ENCODE measurements around the gene DEPDC5.

The DEPDC5 gene

DNA sequence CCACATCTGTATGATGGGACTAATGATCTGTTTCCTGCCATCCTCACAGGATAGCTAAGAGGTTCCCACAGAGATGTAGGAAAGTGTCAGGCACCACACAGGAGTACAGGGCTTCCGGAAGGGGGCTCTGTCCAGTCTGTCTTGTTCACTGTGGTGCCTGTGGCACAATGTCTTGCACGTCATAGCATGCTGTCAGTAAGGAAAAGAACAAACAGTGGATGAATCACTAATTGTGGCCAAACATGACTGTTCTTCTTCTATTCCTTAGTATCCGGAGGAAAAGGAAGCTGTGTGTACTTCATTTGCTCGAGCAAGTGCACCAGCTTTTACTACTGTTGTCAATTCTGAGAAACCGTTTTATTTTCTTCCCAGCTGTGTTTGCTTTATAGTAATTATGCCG, 117.1 kb downstream of the DEPDC5 start:
- TF ChIP-seq EZH2phosphoT487 (IDR thresholded peaks at IDR 0.05; ENCODE audit: borderline replicate concordance, low read length), result no peak
- TF ChIP-seq, protein P1, sequence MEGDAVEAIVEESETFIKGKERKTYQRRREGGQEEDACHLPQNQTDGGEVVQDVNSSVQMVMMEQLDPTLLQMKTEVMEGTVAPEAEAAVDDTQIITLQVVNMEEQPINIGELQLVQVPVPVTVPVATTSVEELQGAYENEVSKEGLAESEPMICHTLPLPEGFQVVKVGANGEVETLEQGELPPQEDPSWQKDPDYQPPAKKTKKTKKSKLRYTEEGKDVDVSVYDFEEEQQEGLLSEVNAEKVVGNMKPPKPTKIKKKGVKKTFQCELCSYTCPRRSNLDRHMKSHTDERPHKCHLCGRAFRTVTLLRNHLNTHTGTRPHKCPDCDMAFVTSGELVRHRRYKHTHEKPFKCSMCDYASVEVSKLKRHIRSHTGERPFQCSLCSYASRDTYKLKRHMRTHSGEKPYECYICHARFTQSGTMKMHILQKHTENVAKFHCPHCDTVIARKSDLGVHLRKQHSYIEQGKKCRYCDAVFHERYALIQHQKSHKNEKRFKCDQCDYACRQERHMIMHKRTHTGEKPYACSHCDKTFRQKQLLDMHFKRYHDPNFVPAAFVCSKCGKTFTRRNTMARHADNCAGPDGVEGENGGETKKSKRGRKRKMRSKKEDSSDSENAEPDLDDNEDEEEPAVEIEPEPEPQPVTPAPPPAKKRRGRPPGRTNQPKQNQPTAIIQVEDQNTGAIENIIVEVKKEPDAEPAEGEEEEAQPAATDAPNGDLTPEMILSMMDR (IDR thresholded peaks at IDR 0.05; ENCODE audit: low read depth, low read length, poor library complexity, severe bottlenecking), result no peak
- H3K36me3 ChIP-seq (ENCODE audit: control insufficient read depth, low read length), result peaks cover 59% of the 10 kb centered on the region

DNA sequence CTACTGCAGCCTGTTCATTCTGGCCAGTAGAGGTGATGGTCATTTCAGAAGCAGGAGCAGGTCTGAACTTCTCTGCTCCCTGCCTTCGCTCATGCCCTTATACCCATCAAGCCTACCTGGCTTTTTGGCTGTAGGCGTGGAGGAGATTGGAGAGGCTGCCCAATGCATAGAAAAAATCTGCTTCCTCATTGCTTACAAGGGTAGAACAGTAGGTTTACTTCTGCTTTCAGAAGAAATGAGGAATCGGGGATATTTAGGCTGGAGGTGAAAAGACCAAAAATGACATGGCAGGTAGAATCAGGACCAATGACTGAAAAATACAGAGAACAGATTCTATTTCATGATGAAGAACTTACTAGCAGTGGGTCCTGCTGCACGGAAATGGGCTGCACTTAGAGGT, 117.7 kb downstream of the DEPDC5 start:
- H3K4me2 ChIP-seq (ENCODE audit: low read length), result no peak overlapping the region
- no peaks in the 10 kb centered on the region for H3K79me2 ChIP-seq (ENCODE audit: control insufficient read depth, low read length)
- H3K4me3 ChIP-seq (ENCODE audit: low read length), result no peak overlapping the region

More for the DNA sequence above, 117.1 kb downstream of the DEPDC5 start:
- no peak overlapping the region for H3K4me2 ChIP-seq (ENCODE audit: low read length)
- no peaks in the 10 kb centered on the region for H3F3A ChIP-seq (ENCODE audit: control insufficient read depth, insufficient read depth)
- H3K9me3 ChIP-seq (ENCODE audit: control insufficient read depth, insufficient read depth, low read length), result no peaks in the 10 kb centered on the region
- H3K9me2 ChIP-seq (replicated peaks; ENCODE audit: control insufficient read depth, low read length), result no peaks in the 10 kb centered on the region
- H3K4me1 ChIP-seq (ENCODE audit: control insufficient read depth, low read length), result no peaks in the 10 kb centered on the region
- H3K79me2 ChIP-seq (ENCODE audit: control insufficient read depth, low read length), result no peaks in the 10 kb centered on the region
- no peaks in the 10 kb centered on the region for H4K20me1 ChIP-seq (ENCODE audit: control insufficient read depth, insufficient read depth, low read depth, low read length)
- no peaks in the 10 kb centered on the region for H3K27me3 ChIP-seq (ENCODE audit: control insufficient read depth, low read length)
- no peak overlapping the region for H3K27ac ChIP-seq (ENCODE audit: low read depth, low read length)
- H3K4me3 ChIP-seq (ENCODE audit: low read length), result no peak overlapping the region

DNA sequence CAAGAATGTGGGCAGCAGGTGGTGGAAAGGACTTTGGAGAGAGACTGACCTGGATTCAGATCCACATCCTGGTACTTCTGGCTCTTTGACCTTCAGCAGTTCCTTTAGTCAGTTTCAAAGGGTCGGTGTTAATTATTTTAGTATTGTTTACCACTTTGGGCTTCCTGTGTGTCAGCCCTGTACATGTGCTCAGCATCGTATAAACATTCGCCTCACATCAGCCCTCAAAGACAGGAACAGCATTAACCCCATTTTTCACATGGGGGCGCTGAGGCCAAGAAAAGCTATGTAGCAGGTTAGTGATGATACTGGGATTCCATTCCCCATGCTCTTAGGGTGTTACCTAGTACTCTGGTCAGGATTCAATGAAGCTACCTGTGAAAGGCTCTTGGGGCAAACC, 118.4 kb downstream of the DEPDC5 start:
- Histone ChIP-seq H4K20me1 (ENCODE audit: control insufficient read depth, insufficient read depth, low read depth, low read length) (no peaks in the 10 kb centered on the region), H3K4me2 (ENCODE audit: low read length) (no peak overlapping the region), H3K4me3 (ENCODE audit: low read length) (no peak overlapping the region), H3F3A (ENCODE audit: control insufficient read depth, insufficient read depth) (no peaks in the 10 kb centered on the region), H3K36me3 (ENCODE audit: control insufficient read depth, low read length) (peaks cover 65% of the 10 kb centered on the region), H3K9me3 (ENCODE audit: control insufficient read depth, insufficient read depth, low read length) (no peaks in the 10 kb centered on the region), H3K79me2 (ENCODE audit: control insufficient read depth, low read length) (no peaks in the 10 kb centered on the region), H3K27ac (ENCODE audit: low read depth, low read length) (no peak overlapping the region), H3K4me1 (ENCODE audit: control insufficient read depth, low read length) (no peaks in the 10 kb centered on the region), H3K27me3 (ENCODE audit: control insufficient read depth, low read length) (no peaks in the 10 kb centered on the region), H3K9me2 (replicated peaks; ENCODE audit: control insufficient read depth, low read length) (no peaks in the 10 kb centered on the region)
- no peak for TF ChIP-seq EZH2phosphoT487 (IDR thresholded peaks at IDR 0.05; ENCODE audit: borderline replicate concordance, low read length)
- TF ChIP-seq, protein P1 (IDR thresholded peaks at IDR 0.05; ENCODE audit: low read depth, low read length, poor library complexity, severe bottlenecking), result peak; percentile 27

More for the DNA sequence above, 117.7 kb downstream of the DEPDC5 start:
- Histone ChIP-seq H3K27me3 (ENCODE audit: control insufficient read depth, low read length) (no peaks in the 10 kb centered on the region), H3K27ac (ENCODE audit: low read depth, low read length) (no peak overlapping the region), H3K9me3 (ENCODE audit: control insufficient read depth, insufficient read depth, low read length) (no peaks in the 10 kb centered on the region), H3K9me2 (replicated peaks; ENCODE audit: control insufficient read depth, low read length) (no peaks in the 10 kb centered on the region), H3K4me1 (ENCODE audit: control insufficient read depth, low read length) (no peaks in the 10 kb centered on the region), H4K20me1 (ENCODE audit: control insufficient read depth, insufficient read depth, low read depth, low read length) (no peaks in the 10 kb centered on the region), H3F3A (ENCODE audit: control insufficient read depth, insufficient read depth) (no peaks in the 10 kb centered on the region), H3K36me3 (ENCODE audit: control insufficient read depth, low read length) (peaks cover 65% of the 10 kb centered on the region)
- no peak for TF ChIP-seq EZH2phosphoT487 (IDR thresholded peaks at IDR 0.05; ENCODE audit: borderline replicate concordance, low read length)
- TF ChIP-seq, protein P1 (IDR thresholded peaks at IDR 0.05; ENCODE audit: low read depth, low read length, poor library complexity, severe bottlenecking), result no peak
